Measurements from ENCODE around the gene BLMH. TPM values are rescaled to one million over a fixed set of nuclear protein-coding genes. Genes with fewer than 3 reads are reported as not detected.

The BLMH gene
- total RNA-seq (2014; rRNA removed; shearing (Covaris generic)), result 18.9 and 33.6 TPM in 2 replicates

- DNase-seq (ENCODE audit: low read depth), result peak; percentile 76
Observed at GRCh38 chr17:30291543-30292285, at the start of gene BLMH. TSS of gene BLMH (minus strand) at chr17:30291944. CDS start at chr17:30291819, 125 bp downstream.

- DNase-seq (ENCODE audit: low read depth), result peak; percentile 10
Observed at GRCh38 chr17:30340801-30341356, 49.1 kb upstream of the BLMH start.

- DNase-seq (ENCODE audit: low read depth), result no peak
Observed at GRCh38 chr17:30339086-30339485, 47.3 kb upstream of the BLMH start.

- peak; percentile 53 for DNase-seq (ENCODE audit: low read depth)
Observed at GRCh38 chr17:30337393-30337999, 45.8 kb upstream of the BLMH start.

GRCh38 chr17:30336369-30337171 lies 44.8 kb upstream of the BLMH start:
- DNase-seq (ENCODE audit: low read depth), result peak; percentile 69

GRCh38 chr17:30334421-30334820 lies 42.7 kb upstream of the BLMH start:
- DNase-seq (ENCODE audit: low read depth), result peak; percentile 73

- DNase-seq (ENCODE audit: low read depth), result no peak
Observed at GRCh38 chr17:30333503-30334360, 42.0 kb upstream of the BLMH start, which contains the start of gene TMIGD1. TSS of gene TMIGD1 (minus strand) at chr17:30334057. CDS start at chr17:30332133, 1,924 bp downstream.

GRCh38 chr17:30332057-30332542 lies 40.4 kb upstream of the BLMH start:
- DNase-seq (ENCODE audit: low read depth), result peak; percentile 92

- DNase-seq (ENCODE audit: low read depth), result no peak
Observed at GRCh38 chr17:30326809-30327208, 35.1 kb upstream of the BLMH start.

GRCh38 chr17:30324723-30325122 lies 33.0 kb upstream of the BLMH start:
- no peak for DNase-seq (ENCODE audit: low read depth)

GRCh38 chr17:30323895-30324319 lies 32.2 kb upstream of the BLMH start:
- DNase-seq (ENCODE audit: low read depth), result peak; percentile 87

GRCh38 chr17:30323262-30323894 lies 31.6 kb upstream of the BLMH start:
- no peak for DNase-seq (ENCODE audit: low read depth)

GRCh38 chr17:30321314-30321713 lies 29.6 kb upstream of the BLMH start:
- DNase-seq (ENCODE audit: low read depth), result no peak

GRCh38 chr17:30318155-30318554 lies 26.4 kb upstream of the BLMH start:
- peak; percentile 74 for DNase-seq (ENCODE audit: low read depth)

- no peak for DNase-seq (ENCODE audit: low read depth)
Observed at GRCh38 chr17:30316736-30317135, 25.0 kb upstream of the BLMH start.

GRCh38 chr17:30315106-30315505 lies 23.4 kb upstream of the BLMH start:
- no peak for DNase-seq (ENCODE audit: low read depth)

- no peak for DNase-seq (ENCODE audit: low read depth)
Observed at GRCh38 chr17:30314474-30314873, 22.7 kb upstream of the BLMH start.

- DNase-seq (ENCODE audit: low read depth), result no peak
Observed at GRCh38 chr17:30312226-30312625, 20.5 kb upstream of the BLMH start.

- DNase-seq (ENCODE audit: low read depth), result no peak
Observed at GRCh38 chr17:30310562-30310961, 18.8 kb upstream of the BLMH start.

- DNase-seq (ENCODE audit: low read depth), result peak; percentile 50
Observed at GRCh38 chr17:30309591-30309990, 17.8 kb upstream of the BLMH start.
